ENCODE measurements around the gene CARD11. TPM values are rescaled to one million over a fixed set of nuclear protein-coding genes. Genes with fewer than 3 reads are reported as not detected.

The CARD11 gene
- total RNA-seq, 1 donor from 2014 or later = 5.8 TPM

- H3K4me3 ChIP-seq = no peak overlapping the region
- TF ChIP-seq CTCF (IDR thresholded peaks at IDR 0.05) = no peak
- DNase-seq (peak; percentile 67), ATAC-seq (peak; percentile 60)
- intact Hi-C loops (cut with DNase I) = no loop called here
- H3K36me3 ChIP-seq = no peaks in the 10 kb centered on the region
- no peak overlapping the region for H3K27ac ChIP-seq
- peaks cover 26% of the 10 kb centered on the region for H3K4me1 ChIP-seq
- no peaks in the 10 kb centered on the region for H3K27me3 ChIP-seq
- no peaks in the 10 kb centered on the region for H3K9me3 ChIP-seq
These were observed 183.0 kb downstream of the CARD11 start for GRCh38 chr7:2860627-2861133.

- ATAC-seq = no peak
- Histone ChIP-seq H3K27ac (no peak overlapping the region), H3K27me3 (no peaks in the 10 kb centered on the region), H3K36me3 (no peaks in the 10 kb centered on the region), H3K4me3 (no peak overlapping the region), H3K4me1 (peaks cover 26% of the 10 kb centered on the region), H3K9me3 (no peaks in the 10 kb centered on the region)
- intact Hi-C loops (cut with DNase I) = no loop called here
- no peak for TF ChIP-seq CTCF (IDR thresholded peaks at IDR 0.05)
- DNase-seq = no peak
These were observed 183.7 kb downstream of the CARD11 start for GRCh38 chr7:2859952-2860351.

GRCh38 chr7:2858621-2859020 is 185.0 kb downstream of the CARD11 start:
- Histone ChIP-seq H3K4me1 (peaks cover 13% of the 10 kb centered on the region), H3K36me3 (no peaks in the 10 kb centered on the region), H3K27ac (no peak overlapping the region), H3K9me3 (no peaks in the 10 kb centered on the region), H3K27me3 (no peaks in the 10 kb centered on the region), H3K4me3 (no peak overlapping the region)
- TF ChIP-seq CTCF (IDR thresholded peaks at IDR 0.05) = no peak
- ATAC-seq (no peak), DNase-seq (no peak)
- intact Hi-C loops (cut with DNase I) = no loop called here

- Histone ChIP-seq H3K27ac (no peak overlapping the region), H3K4me3 (no peak overlapping the region), H3K36me3 (no peaks in the 10 kb centered on the region), H3K4me1 (no peaks in the 10 kb centered on the region), H3K27me3 (no peaks in the 10 kb centered on the region), H3K9me3 (no peaks in the 10 kb centered on the region)
- intact Hi-C loops (cut with DNase I) = no loop called here
- DNase-seq = no peak
- ATAC-seq = no peak
- no peak for TF ChIP-seq CTCF (IDR thresholded peaks at IDR 0.05)
These were observed 187.1 kb downstream of the CARD11 start for GRCh38 chr7:2856388-2857169.

Other genes starting within 250 kb of the CARD11 start
- gene GNA12, start 199.6 kb downstream of the CARD11 start, total RNA-seq = 47.2 TPM

Measured in upper lobe of right lung (tissue), 1 donor.